Natural killer cell (primary cell): ENCODE data around the gene ZFAND4. TPM values are rescaled to one million over a fixed set of nuclear protein-coding genes. Genes with fewer than 3 reads are reported as not detected.

ENCODE experiments used
- ATAC-seq, 3 donors: fragments of 150-1000 bp in 2 of 3; fragments of 200-7000 bp in 1 of 3; cut with Tn5 transposase; 1 replicate in 1 of 3; 2 replicates in 2 of 3; pipeline ENCODE4 v1.10.0; 2021; ENCODE audit warnings: mild to moderate bottlenecking in 2 of 3, moderate library complexity in 2 of 3
- DNase-seq, 2 donors: peaks; one replicate each; pipeline versions ENCODE4 v3.0.0 to v3.0.0-alpha.2; 2013 to 2021; ENCODE audit warnings: mixed read lengths in 1 of 2
- H3K27ac ChIP-seq: one replicate; pipeline ENCODE4 v1.5.1; 2013; ENCODE audit warnings: mild to moderate bottlenecking, low read length
- H3K27me3 ChIP-seq: one replicate; pipeline ENCODE4 v1.6.1; 2013; ENCODE audit warnings: low read length; ENCODE audit not compliant: control insufficient read depth, insufficient read depth
- H3K36me3 ChIP-seq: one replicate; pipeline ENCODE4 v1.6.1; 2013; ENCODE audit warnings: low read length; ENCODE audit not compliant: control insufficient read depth, insufficient read depth
- H3K4me1 ChIP-seq: one replicate; pipeline ENCODE4 v1.6.1; 2013; ENCODE audit warnings: low read length; ENCODE audit not compliant: control insufficient read depth, insufficient read depth
- H3K4me3 ChIP-seq: one replicate; pipeline ENCODE4 v1.5.1; 2013; ENCODE audit warnings: low read length
- H3K9me3 ChIP-seq: one replicate; pipeline ENCODE4 v1.6.1; 2013; ENCODE audit warnings: low read length; ENCODE audit not compliant: control insufficient read depth, insufficient read depth
- H3K27ac Mint-ChIP-seq, 2 donors: one replicate each; pipeline ENCODE4 v1.8.0; 2022; ENCODE audit warnings: mild to moderate bottlenecking in 2 of 2, mixed read lengths in 2 of 2, moderate library complexity in 1 of 2
- H3K27me3 Mint-ChIP-seq, 2 donors: one replicate each; pipeline ENCODE4 v1.8.0; 2022; ENCODE audit warnings: low read depth in 2 of 2, mixed read lengths in 2 of 2
- H3K36me3 Mint-ChIP-seq: one replicate; pipeline ENCODE4 v1.8.0; 2022; ENCODE audit warnings: mixed read lengths
- H3K4me1 Mint-ChIP-seq, 2 donors: one replicate each; pipeline ENCODE4 v1.8.0; 2022; ENCODE audit warnings: mixed read lengths in 2 of 2
- H3K4me3 Mint-ChIP-seq: one replicate; pipeline ENCODE4 v1.8.0; 2022; ENCODE audit warnings: mild to moderate bottlenecking, moderate library complexity, mixed read lengths
- H3K9me3 Mint-ChIP-seq, 2 donors: one replicate each; pipeline ENCODE4 v1.8.0; 2022; ENCODE audit warnings: mixed read lengths in 2 of 2
- CTCF ChIP-seq: fragments of 200-600 bp; IDR thresholded peaks from one replicate; pipeline ENCODE4 v1.8.0; 2022; ENCODE audit warnings: antibody characterized with exemption
- WGBS: methylation state at CpG from one replicate; pipeline ENCODE4 v1.1.7; 2013; ENCODE audit warnings: missing lambda C conversion rate; ENCODE audit not compliant: insufficient coverage; 5-methylcytosine and 5-hydroxymethylcytosine counted together
- intact Hi-C: fragments of 100-400 bp; cut with micrococcal nuclease; formaldehyde crosslinking; loops from one replicate; pipeline ENCODE4 v1.14.2; 2022
- total RNA-seq, 4 donors: library from RNA; stranded (reverse); fragments of 120-200 nt in 1 of 4; gene quantifications; one replicate each; pipeline versions ENCODE4 v1.2.3 to v1.2.4, GENCODE V29; 2013 to 2022

Gene ZFAND4
- total RNA-seq, 3 donors from 2014 or later (not counting 1 experiment from before 2014, with no cell fraction given), result 27.9 to 35.1 (median 32.1) TPM

- H3K36me3 ChIP-seq, result peaks cover 19% of the 10 kb centered on the region
- Mint-ChIP-seq H3K27me3 (no peaks in the 10 kb centered on the region), H3K4me3 (no peak overlapping the region), H3K9me3 (no peaks in the 10 kb centered on the region), H3K4me1 (no peaks in the 10 kb centered on the region), H3K27ac (no peak overlapping the region), H3K36me3 (peaks cover 5% of the 10 kb centered on the region)
- H3K27ac ChIP-seq, result no peak overlapping the region
- no peaks in the 10 kb centered on the region for H3K27me3 ChIP-seq
- H3K4me1 ChIP-seq, result no peaks in the 10 kb centered on the region
- 86% methylated on average over 1 of the region's 1 CpG for WGBS
- no peak for TF ChIP-seq CTCF
- no peak for DNase-seq
- no peak for ATAC-seq
- H3K9me3 ChIP-seq, result no peaks in the 10 kb centered on the region
- no peak overlapping the region for H3K4me3 ChIP-seq
- intact Hi-C loops, result no loop called here
These were observed 32.5 kb downstream of the ZFAND4 start for GRCh38 chr10:45640049-45640448.

- H3K4me3 Mint-ChIP-seq, result no peak overlapping the region
- no peaks in the 10 kb centered on the region for H3K4me1 Mint-ChIP-seq
- H3K36me3 Mint-ChIP-seq, result peaks cover 11% of the 10 kb centered on the region
- intact Hi-C loops, result no loop called here
- H3K27ac Mint-ChIP-seq, result no peak overlapping the region
- H3K36me3 ChIP-seq, result peaks cover 12% of the 10 kb centered on the region
- ATAC-seq (no peak), DNase-seq (no peak)
- H3K4me3 ChIP-seq, result no peak overlapping the region
- no peak for TF ChIP-seq CTCF
- WGBS, result 96% methylated on average over 5 of the region's 5 CpGs
- H3K4me1 ChIP-seq, result no peaks in the 10 kb centered on the region
- no peaks in the 10 kb centered on the region for H3K9me3 Mint-ChIP-seq
- no peaks in the 10 kb centered on the region for H3K27me3 ChIP-seq
- H3K27ac ChIP-seq, result no peak overlapping the region
- H3K27me3 Mint-ChIP-seq, result no peaks in the 10 kb centered on the region
- no peaks in the 10 kb centered on the region for H3K9me3 ChIP-seq
These were observed 45.0 kb downstream of the ZFAND4 start for GRCh38 chr10:45627412-45628048.

GRCh38 chr10:45625879-45626278 is 46.7 kb downstream of the ZFAND4 start:
- Histone ChIP-seq H3K4me3 (no peak overlapping the region), H3K9me3 (no peaks in the 10 kb centered on the region), H3K36me3 (peaks cover 12% of the 10 kb centered on the region), H3K4me1 (no peaks in the 10 kb centered on the region), H3K27me3 (no peaks in the 10 kb centered on the region), H3K27ac (no peak overlapping the region)
- Mint-ChIP-seq H3K4me3 (no peak overlapping the region), H3K36me3 (peaks cover 11% of the 10 kb centered on the region), H3K27ac (no peak overlapping the region), H3K4me1 (no peaks in the 10 kb centered on the region), H3K27me3 (no peaks in the 10 kb centered on the region), H3K9me3 (no peaks in the 10 kb centered on the region)
- DNase-seq (no peak), ATAC-seq (no peak)
- no peak for TF ChIP-seq CTCF
- 85% methylated on average over 3 of the region's 3 CpGs for WGBS
- intact Hi-C loops, result no loop called here

- intact Hi-C loops, result no loop called here
- Mint-ChIP-seq H3K4me1 (no peaks in the 10 kb centered on the region), H3K27ac (no peak overlapping the region), H3K27me3 (no peaks in the 10 kb centered on the region), H3K4me3 (no peak overlapping the region), H3K9me3 (no peaks in the 10 kb centered on the region), H3K36me3 (peaks cover 11% of the 10 kb centered on the region)
- no peaks in the 10 kb centered on the region for H3K9me3 ChIP-seq
- no peak overlapping the region for H3K4me3 ChIP-seq
- no peak overlapping the region for H3K27ac ChIP-seq
- WGBS, result 96% methylated on average over 6 of the region's 6 CpGs
- no peak for ATAC-seq
- no peak for DNase-seq
- H3K4me1 ChIP-seq, result no peaks in the 10 kb centered on the region
- no peaks in the 10 kb centered on the region for H3K27me3 ChIP-seq
- no peak for TF ChIP-seq CTCF
- peaks cover 12% of the 10 kb centered on the region for H3K36me3 ChIP-seq
These were observed 47.8 kb downstream of the ZFAND4 start for GRCh38 chr10:45624724-45625123.
